Brain microvascular endothelial cell (primary cell): ENCODE measurements around the gene PPIL1.

Source experiments
- DNase-seq: peaks from one replicate; pipeline ENCODE4 v3.0.0-alpha.2; 2020
- H3K27ac ChIP-seq: fragments of 250-450 bp; sonication (Bioruptor Pico); 2 replicates; pipeline ENCODE4 v1.5.1; 2020; ENCODE audit warnings: mild to moderate bottlenecking, moderate library complexity
- H3K27me3 ChIP-seq: fragments of 250-450 bp; sonication (Bioruptor Pico); replicated peaks from 2 replicates; pipeline ENCODE4 v1.5.1; 2020; ENCODE audit warnings: mild to moderate bottlenecking
- H3K36me3 ChIP-seq: fragments of 250-450 bp; sonication (Bioruptor Pico); replicated peaks from 2 replicates; pipeline ENCODE4 v1.5.1; 2020; ENCODE audit warnings: mild to moderate bottlenecking
- H3K4me3 ChIP-seq: 2 replicates; pipeline ENCODE4 v1.5.1; 2011; ENCODE audit warnings: low read depth, mild to moderate bottlenecking, control low read depth, low read length, moderate library complexity
- CTCF ChIP-seq: IDR thresholded peaks from 2 replicates; pipeline ENCODE4 v1.5.1; 2011; ENCODE audit warnings: low read depth, mild to moderate bottlenecking, moderate library complexity, low read length, control low read depth, inconsistent platforms; ENCODE audit errors: missing control alignments
- in situ Hi-C: cut with HindIII; loops from 2 replicates; pipeline ENCODE4 v1.10.0; 2017; ENCODE audit warnings: low sequenced_read_pairs, low pct_ligation_motif_present

PPIL1 gene

GRCh38 chr6:36826520-36827227 lies 47.9 kb downstream of the PPIL1 start:
- in situ Hi-C loops: no loop called here
- no peak for DNase-seq

GRCh38 chr6:36825994-36826393 lies 48.6 kb downstream of the PPIL1 start:
- no peaks in the 10 kb centered on the region for H3K36me3 ChIP-seq
- no peak overlapping the region for H3K4me3 ChIP-seq
- no peaks in the 10 kb centered on the region for H3K27me3 ChIP-seq
- no peak overlapping the region for H3K27ac ChIP-seq
- no peak for DNase-seq
- no peak for TF ChIP-seq CTCF
- in situ Hi-C loops: no loop called here

More at GRCh38 chr6:36826520-36827227, 47.9 kb downstream of the PPIL1 start:
- Histone ChIP-seq H3K4me3 (no peak overlapping the region), H3K27ac (no peak overlapping the region), H3K36me3 (no peaks in the 10 kb centered on the region), H3K27me3 (no peaks in the 10 kb centered on the region)
- no peak for TF ChIP-seq CTCF

- H3K4me3 ChIP-seq: no peak overlapping the region
- TF ChIP-seq CTCF: no peak
- no peaks in the 10 kb centered on the region for H3K27me3 ChIP-seq
- DNase-seq: no peak
- H3K36me3 ChIP-seq: no peaks in the 10 kb centered on the region
- in situ Hi-C loops: no loop called here
- H3K27ac ChIP-seq: no peak overlapping the region
Measured at GRCh38 chr6:36825452-36825851, 49.2 kb downstream of the PPIL1 start.

- TF ChIP-seq CTCF: no peak
- in situ Hi-C loops: no loop called here
- DNase-seq: no peak
- H3K36me3 ChIP-seq: no peaks in the 10 kb centered on the region
- no peaks in the 10 kb centered on the region for H3K27me3 ChIP-seq
- H3K27ac ChIP-seq: no peak overlapping the region
- H3K4me3 ChIP-seq: no peak overlapping the region
Measured at GRCh38 chr6:36824253-36824652, 50.4 kb downstream of the PPIL1 start.

GRCh38 chr6:36823421-36824096 lies 51.0 kb downstream of the PPIL1 start:
- H3K27ac ChIP-seq: no peak overlapping the region
- no peaks in the 10 kb centered on the region for H3K36me3 ChIP-seq
- H3K4me3 ChIP-seq: no peak overlapping the region
- no peak for DNase-seq
- H3K27me3 ChIP-seq: no peaks in the 10 kb centered on the region
- in situ Hi-C loops: no loop called here
- no peak for TF ChIP-seq CTCF
